ENCODE measurements around the gene AK8.

AK8 gene

DNA sequence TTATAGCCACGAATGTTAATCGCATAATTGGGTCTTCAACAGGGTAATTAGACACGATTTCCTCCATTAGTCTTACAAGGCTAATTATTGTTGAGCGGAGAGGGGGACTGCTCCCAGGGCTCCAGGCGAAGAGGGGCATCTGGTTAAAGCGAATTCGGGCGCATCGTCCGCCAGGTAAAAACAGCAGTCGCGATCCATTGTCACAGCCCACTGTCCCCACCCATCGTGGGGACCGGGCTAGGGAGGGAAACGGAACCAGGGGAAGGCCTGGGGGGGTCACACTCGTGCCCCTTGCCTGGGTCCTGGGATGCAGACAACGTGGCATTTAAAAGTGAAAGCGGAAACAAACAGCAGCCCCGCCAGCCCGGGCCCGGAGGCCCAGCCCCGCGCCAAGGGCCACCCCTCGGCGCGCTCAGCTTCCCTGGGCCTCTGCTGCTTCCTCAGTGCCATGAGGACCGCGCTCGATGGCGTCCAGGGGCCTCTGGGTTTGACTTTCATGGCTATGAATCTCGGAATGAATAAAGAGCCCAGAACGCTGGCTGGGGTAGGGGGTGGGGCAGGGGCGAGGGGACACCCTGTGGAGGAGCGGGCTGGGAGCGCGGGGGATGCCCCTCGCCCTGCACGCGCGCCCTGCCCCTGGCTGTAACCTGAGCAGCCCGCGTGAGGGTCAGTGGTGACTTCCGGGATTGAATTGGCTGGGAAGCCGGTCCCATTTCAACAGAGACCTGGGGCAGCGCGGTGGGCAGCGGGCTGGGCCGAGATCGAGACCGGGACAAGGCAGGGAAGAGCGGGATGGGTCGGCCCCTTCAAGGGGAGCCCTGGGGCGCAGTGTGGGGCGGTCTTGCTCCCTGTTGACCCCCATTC is 107.9 kb downstream of the AK8 start:
- DNase-seq, result no peak

DNA sequence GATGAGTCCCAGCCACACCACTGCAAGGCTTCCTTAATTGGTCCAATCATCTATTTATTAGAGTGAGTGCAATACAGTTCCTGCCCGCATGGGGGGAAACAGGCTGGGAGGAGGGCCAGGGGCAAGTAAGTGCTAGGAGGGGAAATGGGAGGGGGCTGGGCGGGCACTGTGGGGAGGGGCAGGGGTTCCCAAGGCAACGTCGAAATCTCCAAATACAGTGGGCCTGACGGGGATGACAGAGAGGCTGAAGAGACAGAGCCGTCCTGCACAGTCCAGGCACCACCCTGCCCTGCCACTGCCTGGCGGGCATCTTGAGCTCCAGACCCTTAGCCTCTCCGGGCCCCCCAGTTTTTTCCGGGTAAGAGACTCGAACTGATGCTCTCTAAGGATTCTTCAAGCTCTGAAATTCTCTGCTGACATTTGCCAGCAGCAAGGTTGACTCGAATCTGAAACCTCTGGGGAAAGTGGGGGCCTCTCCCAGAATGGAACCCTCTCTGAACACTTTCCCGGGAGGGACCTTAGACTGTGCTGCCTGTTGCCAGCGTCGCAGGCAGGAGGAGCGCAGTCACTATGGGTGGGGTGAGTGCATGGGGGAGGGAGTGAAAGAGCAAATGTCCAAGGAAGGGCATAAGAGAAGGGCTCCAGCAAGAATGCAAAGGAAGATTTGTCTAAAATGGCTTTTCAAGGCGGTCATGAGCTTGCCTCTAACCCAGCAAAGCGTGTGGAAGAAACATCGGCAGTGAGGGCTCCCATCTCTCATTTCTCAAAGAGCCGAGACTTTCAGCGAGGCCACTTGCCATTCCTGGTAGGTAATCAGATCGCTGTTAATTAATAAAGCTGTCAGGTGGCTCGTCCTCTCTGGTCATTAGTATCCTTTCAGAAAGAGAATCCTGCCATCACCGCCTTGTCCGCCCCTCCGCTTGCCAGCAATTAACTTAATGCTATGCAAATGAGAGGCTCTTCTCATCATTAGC is 108.9 kb downstream of the AK8 start:
- DNase-seq, result peak; percentile 54

DNA sequence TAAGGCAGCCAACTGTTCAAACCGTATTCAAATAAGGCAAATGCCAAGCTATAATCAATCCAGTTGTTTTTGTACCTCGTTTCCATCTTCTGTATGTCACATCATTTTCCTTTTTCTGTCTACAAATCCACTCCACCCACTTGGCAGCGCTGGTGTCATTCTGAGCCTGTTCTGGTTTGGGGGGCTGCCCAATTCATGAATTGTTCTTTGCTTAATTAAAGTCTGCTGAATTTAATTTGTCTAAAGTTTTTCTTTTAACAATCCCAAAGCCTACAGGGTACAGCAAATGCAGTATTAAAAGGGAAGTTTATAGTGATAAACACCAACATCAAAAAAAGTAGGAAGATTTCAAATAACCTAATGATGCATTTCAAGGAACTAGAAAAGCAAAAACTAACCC is 114.5 kb downstream of the AK8 start:
- DNase-seq, result no peak

DNA sequence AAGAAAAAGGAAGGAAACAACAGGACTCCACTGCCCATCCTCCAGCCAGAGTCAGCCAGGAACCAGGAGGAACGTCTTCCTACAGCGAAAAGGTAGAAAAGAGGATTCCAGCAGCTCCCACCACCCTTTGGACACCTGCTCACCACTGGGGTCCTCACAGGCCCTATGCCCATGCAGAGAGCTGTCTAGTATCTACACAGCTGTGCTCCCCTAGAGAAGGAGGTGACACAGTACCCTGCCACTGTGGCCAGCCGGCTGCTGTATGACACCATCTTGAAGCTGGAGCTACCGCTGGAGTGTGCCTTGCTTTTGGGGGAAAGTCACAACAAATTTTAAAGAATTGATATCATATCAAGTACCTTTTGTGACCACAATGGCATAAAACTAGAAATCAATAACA is 115.2 kb downstream of the AK8 start:
- DNase-seq, result no peak

DNA sequence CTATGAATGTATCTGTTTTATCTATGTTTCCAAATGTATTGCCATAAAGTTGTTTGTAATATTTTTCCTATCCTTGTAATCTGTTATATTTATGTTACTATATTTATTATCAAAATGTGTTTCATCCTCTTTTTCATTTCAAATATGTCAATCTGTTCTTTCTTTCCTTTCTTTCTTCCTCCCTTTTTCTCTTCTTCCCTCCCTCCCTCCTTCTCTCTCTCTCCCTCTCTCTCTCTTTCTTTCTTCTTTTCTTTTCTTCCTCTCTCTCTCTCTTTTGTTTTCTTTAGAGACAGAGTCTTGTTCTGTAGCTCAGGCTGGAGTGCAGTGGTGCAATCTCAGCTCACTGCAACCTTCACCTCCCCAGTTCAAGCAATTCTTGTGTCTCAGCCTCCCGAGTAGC is 116.5 kb downstream of the AK8 start:
- no peak for DNase-seq

DNA sequence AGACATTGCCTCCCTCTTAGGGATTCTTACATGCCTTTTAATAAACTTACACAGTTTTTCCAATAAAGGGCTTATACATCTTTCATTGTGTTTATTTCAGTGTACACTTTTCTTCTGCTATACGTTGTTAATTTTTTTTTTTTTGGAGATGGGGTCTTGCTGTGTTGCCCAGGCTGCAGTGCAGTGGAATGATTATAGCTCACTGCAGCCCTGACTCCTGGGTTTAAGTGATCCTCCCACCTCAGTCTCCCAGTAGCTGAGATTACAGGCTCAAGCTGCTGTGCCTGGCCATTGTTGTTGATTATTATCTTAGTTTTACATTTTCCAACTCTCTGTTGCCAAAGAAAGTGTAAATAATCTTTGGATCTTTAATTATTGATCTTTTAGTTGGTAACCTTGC is 118.0 kb downstream of the AK8 start:
- no peak for DNase-seq

DNA sequence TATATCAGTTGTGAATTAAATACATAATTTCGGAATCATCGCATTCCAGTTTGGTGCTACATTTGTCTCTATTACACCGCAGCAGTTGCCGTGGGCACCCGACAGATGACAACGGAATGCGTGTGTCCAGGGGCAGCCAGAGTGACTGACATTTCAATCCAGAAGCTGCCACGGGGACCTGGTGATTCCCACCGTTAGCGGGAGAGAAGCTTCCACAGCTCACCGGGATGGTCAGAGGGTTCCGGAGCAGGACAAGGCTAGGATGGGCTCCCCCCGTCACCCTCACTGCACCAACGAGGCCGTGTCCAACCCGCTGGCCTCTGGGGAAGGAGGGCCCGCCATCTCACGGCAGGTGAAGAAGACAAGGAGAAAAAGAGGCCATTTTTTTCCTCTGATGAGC is 121.1 kb downstream of the AK8 start:
- DNase-seq, result no peak

DNA sequence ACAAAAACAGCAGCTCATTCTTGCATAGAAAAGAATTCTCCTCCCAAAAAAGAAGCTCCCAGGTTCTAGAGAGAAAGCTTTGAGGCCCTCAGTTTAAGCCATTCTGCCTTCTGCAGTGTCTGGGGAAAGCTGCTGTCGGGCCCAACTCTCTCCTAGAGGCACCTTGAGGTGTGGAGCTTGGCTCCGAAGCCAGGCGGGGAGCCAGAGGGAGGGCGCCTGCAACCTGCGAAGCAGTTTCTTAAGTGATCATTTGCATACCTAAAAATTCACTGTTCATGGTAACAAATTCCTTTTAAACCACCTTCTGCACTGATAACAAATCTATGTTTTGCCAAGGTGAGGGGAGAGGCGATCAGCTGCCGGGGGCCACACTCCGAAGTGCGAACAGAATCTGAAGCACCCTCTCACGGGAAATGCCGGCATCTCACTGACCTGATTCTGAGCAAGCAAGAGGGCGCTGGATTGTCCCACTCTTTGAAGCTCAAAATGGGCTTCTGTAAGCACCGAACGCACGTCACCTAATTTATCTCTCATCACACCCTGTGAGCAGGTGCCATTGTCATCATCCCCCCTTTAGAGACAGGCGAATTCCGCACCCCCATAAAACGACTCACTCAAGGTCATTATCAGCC is 121.8 kb downstream of the AK8 start:
- DNase-seq, result no peak

DNA sequence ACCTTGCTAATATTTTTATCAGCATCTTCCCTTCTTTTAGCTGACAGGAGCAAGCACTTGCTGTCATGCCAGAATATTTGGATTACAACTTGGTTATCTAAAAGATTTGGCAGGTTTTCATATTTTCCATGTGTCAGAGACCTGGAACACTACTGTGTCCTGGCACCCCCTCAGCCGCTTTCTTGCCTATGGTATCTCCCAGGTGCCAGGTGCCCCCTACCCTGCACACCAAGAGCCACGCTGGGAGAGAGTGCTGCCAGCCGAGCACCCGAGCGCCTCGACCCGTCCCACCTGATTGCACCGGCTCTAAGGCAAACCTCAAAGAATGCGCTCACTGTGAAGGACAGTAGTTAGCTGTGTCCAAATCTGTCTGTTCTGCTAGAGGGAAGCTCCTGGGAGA is 123.0 kb downstream of the AK8 start:
- DNase-seq, result no peak

DNA sequence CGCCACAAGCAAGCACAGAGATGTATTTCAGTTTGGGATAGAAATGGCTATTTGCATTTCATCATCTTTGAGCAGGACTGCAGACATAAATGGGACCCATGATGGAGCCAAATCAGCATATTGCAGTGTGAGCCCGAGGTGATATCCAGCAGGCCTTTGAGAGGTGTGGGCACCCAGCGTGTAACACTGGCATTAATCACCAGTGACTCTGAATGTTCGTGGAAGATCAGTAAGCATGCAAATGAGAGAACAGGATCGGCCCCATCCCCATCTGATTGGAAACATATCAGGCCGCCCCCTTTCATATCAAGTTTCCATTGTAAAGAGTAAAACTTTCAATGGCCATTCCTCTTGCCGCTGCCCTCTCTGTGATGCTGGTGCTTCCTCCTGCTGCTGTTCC is 123.8 kb downstream of the AK8 start:
- no peak for DNase-seq

DNA sequence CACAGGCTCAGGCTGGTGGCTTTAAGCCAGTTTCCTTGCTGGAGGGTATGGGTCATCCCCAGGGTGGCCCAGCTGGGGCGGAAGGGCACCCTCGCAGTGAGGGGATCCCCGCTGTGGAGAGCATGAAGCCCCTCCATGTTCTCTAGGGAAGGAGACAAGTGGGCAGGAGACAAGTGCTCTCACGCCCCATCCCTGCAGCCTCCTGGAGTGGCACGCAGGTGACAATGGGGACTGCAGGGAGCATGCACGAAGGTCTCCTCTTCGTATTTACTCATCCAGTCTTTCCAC is 124.5 kb downstream of the AK8 start:
- no peak for DNase-seq

DNA sequence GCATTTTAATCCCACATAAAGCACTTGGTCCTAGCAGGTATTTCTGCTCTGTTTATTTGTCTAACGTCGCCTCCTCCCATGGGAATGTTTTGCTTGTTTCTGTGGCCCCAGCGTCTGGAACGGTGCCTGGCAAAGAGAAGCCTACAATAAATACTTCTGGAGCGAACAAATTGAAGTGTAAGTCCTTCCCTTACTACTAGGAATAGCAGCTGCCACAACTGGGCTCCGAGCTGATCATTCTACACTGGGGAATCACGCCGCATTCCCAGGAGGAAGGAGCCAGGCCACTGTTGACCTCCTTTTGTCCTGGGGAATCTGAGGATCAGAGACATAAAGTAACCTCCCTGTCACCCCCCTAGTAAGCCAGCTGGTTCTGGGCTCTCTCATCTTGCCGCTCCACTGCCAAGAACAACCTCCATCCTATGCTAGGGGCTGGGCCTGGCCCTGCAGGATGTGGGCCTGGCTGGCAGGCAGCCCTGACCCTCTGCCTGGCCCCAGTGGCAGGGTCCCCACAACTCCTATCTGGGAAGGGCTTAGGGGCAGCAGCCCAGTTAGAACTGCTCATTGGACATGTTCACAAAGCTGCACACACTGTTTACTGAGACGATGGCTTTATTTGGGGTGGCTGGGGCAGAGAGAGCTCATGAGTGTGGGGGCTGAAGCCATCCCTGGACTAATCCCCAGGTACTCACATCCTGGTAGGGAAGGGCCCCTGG is 125.0 kb downstream of the AK8 start:
- DNase-seq, result no peak

DNA sequence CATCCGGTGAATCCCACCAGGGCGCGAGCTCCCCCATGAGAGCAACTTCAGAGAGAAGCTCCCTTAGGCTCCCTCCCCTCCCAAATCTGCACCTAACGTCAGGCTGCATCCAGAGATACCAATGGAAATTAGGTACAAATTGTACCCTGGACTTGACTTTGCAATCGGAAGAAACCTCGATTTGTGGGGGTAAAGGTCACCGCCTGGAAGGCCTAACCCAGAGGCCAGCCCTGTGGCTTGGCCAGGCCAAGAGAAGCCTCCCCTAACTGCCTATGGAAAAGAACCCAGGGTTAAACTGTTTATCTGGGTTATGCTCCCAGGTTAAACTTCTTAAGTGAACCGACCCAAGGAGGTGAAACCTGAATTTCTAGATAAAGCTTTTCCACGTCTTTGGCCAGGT is 127.4 kb downstream of the AK8 start:
- DNase-seq, result no peak

DNA sequence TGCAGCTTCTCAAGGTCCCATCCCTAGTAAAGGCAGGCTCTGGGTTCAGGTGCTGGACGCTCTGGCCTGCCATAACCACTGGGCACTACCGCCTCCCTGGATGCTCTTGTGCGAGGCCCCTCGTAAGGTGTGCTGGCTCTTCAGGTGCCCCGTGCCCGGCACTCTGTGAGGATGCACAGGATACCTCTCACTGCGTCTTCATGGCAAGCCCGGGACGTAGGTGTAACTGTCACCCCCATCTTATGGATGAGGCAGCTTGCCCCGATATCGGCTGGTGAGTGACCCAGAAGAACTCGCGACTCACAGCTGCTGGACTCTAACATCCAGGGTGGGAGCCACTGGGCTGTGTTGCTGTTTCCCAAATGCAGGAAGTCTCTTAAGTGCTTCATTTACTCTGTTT is 128.8 kb downstream of the AK8 start:
- no peak for DNase-seq

DNA sequence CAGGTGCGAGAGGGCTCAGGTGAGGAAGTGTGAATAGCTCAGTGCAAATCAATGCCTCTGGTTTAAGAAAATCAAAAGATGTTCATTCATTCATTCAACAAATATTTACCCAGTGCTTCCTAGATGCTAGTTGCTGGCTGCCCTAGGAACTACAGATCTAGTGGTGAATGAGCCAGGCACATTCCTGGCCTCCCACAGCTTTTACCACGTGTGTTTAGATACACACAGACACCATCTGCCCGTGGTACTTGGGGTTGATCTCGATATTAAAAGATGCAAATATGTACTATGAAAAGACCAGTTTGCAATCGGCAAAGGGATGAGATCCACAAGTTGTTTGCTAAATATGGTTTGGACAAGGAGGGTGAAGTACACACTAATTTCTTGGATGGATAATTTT is 129.6 kb downstream of the AK8 start:
- no peak for DNase-seq

DNA sequence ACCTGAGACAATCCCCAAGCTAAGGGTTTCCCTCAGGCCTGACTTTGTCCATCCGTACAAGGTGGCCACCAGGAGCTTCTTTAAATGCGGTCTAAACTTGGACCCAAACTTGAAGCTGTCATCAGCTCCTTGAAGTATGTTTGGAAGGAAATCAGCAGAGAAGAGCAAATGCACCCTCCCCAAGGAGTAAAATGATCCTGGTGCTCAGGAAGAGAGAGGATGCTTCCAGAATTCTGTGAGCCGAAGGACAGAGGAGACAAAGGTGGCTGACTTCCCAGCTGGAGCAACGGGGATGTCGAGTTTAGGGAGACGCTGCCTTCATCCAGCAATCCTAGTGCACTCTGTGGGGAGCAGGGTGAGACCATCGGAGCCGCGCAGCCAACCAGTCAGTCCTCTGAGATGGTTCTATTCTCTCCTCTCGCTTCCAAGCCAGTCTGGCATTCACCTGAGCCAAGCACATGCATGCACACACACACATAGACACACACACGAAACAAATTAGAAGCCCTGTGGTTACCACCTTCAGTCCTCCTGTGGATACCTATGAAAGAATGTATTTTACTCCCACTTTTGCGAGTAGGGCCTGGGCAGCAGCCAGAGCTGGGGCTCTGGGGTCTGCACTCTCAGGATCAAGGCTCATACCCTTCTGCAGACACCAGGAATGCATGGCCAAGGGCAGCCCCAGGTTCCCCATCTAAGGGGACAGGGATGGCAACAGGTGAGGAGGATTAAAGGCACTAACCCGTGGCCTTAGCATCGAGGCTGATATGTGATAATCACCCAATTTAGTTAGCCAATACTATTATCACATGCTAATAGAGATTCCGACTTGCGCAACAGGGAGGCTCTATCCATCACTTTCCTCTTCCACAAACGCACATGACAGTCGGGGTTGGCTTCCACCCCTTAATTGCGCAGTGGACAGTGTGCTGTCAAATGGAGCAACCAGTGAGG is 132.1 kb downstream of the AK8 start:
- DNase-seq, result no peak

DNA sequence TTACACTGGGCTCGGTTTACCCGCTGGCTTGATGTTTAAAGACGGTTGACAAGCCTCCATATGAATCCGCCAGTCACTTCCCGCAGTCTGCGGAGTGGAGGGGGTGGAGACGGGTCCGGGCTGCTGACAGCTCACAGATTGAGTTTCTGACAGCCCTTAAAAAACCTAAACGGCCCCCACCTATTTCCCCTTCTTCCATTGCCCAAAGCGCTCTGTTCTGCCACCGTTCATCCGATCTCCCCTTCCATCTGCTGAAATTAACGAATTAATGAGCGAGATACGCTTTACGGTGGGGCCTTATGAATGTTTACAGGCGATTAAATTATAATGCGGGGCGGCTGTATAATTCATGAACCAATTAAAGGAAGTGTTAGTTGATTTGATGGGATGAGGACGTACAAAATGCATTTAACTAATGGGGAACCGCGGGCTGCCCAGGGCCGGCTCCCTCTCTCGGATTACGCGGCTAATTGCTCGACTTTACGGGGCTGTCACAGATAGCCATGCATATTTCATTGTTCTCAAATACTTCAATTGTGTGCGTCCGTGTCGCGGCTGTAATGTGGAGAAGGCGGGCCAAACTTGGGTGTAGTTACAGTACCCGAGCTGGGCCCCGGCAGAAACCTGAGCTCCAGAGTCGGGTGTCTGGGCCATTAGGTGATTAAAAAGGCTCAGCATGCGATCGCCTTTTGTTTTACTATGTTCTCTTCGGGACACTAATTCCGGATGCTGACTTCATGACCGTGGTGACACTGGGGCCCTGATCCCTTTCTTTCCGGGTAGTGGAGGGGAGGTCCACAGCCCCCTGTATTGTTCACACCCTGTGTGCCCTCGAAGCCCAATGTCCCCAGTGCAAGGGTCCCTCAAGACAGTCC is 133.0 kb downstream of the AK8 start:
- DNase-seq, result no peak

DNA sequence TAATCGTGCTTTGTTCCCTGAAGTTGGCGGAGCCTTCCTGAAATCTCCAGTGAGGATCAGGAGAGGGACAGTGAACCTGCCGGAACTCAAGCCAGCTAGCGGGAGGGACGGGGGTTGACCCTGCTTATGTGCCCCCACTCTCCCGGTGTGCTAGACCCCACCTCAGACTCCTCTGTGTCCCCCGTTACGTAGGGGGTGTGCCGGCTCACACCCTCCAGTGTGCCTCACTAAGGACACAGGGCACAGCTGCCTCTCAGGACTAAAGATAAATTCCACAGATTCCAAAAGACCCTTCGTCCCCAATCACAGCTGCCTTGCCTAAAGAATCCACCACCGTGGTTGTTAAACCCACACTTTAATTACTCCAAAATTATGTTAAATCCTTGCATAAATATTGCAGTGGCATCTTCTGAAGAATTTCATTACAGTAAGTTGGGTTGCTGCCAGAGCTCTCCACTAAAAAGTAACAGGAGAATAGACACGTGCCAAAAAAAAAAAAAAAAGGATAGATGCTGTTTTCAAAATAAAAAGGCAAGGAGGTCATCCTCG is 134.1 kb downstream of the AK8 start:
- DNase-seq, result no peak

DNA sequence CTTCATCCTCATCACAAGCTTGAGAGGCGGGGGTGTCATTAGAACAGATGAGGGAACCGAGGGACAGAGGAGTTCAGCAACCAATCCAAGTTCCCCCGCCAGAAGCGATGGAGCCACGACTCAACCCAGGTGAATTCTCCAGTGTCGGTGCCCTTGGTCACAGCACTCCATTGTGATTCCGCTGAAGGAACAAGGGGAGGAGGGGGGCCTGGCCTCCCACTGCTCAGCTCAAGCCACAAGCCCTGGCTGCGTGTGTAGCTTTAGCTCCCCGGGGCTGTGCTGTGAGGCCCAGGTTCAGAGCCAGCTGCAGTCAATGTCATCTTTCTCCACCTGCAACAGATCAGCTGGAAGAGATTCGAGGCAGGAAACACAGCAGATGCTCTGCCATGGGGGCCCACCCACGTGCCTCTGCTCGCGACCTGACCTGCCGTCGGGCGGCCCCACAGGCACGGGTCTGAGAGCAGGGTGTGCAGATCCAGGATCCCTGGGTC is 135.2 kb downstream of the AK8 start:
- DNase-seq, result no peak

All from NCI-H1092 (cell line).